ENCODE results near the gene DPY19L3.
"Not testable (repeated sequence)": the region's sequence is repeated elsewhere in the genome, so short reads cannot be mapped to it uniquely, and the experiment has no call there.

DPY19L3 gene

GRCh38 chr19:32397671-32398101, 7.9 kb upstream of the DPY19L3 start:
- DNase-seq = no peak

GRCh38 chr19:32401992-32402391, 3.6 kb upstream of the DPY19L3 start:
- DNase-seq = no peak

GRCh38 chr19:32403291-32403995, 2.1 kb upstream of the DPY19L3 start:
- peak; percentile 95 for DNase-seq

- DNase-seq = peak; percentile 51
These were observed 1.2 kb upstream of the DPY19L3 start for GRCh38 chr19:32404213-32404932.

GRCh38 chr19:32404933-32405430, 588 bp upstream of the DPY19L3 start:
- DNase-seq = peak; percentile 66

GRCh38 chr19:32406161-32407003, 812 bp downstream of the DPY19L3 start:
- peak; percentile 35 for DNase-seq

- DNase-seq = no peak
These were observed 1.7 kb downstream of the DPY19L3 start for GRCh38 chr19:32407004-32407992.

GRCh38 chr19:32415246-32415645, 9.7 kb downstream of the DPY19L3 start:
- no peak for DNase-seq

GRCh38 chr19:32415669-32416068, 10.1 kb downstream of the DPY19L3 start:
- DNase-seq = no peak

- no peak for DNase-seq
These were observed 11.3 kb downstream of the DPY19L3 start for GRCh38 chr19:32416749-32417456.

- no peak for DNase-seq
These were observed 12.6 kb downstream of the DPY19L3 start for GRCh38 chr19:32418155-32418554.

- no peak for DNase-seq
These were observed 16.2 kb downstream of the DPY19L3 start for GRCh38 chr19:32421589-32422361.

GRCh38 chr19:32422435-32422834, 16.9 kb downstream of the DPY19L3 start:
- no peak for DNase-seq

GRCh38 chr19:32423944-32424343, 18.4 kb downstream of the DPY19L3 start:
- not testable (repeated sequence) for DNase-seq

- no peak for DNase-seq
These were observed 22.0 kb downstream of the DPY19L3 start for GRCh38 chr19:32427536-32427935.

GRCh38 chr19:32436692-32437091, 31.1 kb downstream of the DPY19L3 start:
- DNase-seq = no peak

- no peak for DNase-seq
These were observed 31.5 kb downstream of the DPY19L3 start for GRCh38 chr19:32437096-32437495.

GRCh38 chr19:32438751-32439150, 33.2 kb downstream of the DPY19L3 start:
- no peak for DNase-seq

GRCh38 chr19:32442650-32443049, 37.1 kb downstream of the DPY19L3 start:
- DNase-seq = no peak

- DNase-seq = not testable (repeated sequence)
These were observed 42.0 kb downstream of the DPY19L3 start for GRCh38 chr19:32447534-32447933.
